ENCODE measurements around the gene MRPS9.

Gene MRPS9

GRCh38 chr2:105138643-105139042 is 100.8 kb downstream of the MRPS9 start:
- H3K4me3 ChIP-seq (replicated peaks in 1 of 2; ENCODE audit: low read depth in 2 of 2, low read length in 2 of 2): no peak overlapping the region
- no peak for DNase-seq (ENCODE audit: low read depth in 2 of 2)
- TF ChIP-seq, protein P1, sequence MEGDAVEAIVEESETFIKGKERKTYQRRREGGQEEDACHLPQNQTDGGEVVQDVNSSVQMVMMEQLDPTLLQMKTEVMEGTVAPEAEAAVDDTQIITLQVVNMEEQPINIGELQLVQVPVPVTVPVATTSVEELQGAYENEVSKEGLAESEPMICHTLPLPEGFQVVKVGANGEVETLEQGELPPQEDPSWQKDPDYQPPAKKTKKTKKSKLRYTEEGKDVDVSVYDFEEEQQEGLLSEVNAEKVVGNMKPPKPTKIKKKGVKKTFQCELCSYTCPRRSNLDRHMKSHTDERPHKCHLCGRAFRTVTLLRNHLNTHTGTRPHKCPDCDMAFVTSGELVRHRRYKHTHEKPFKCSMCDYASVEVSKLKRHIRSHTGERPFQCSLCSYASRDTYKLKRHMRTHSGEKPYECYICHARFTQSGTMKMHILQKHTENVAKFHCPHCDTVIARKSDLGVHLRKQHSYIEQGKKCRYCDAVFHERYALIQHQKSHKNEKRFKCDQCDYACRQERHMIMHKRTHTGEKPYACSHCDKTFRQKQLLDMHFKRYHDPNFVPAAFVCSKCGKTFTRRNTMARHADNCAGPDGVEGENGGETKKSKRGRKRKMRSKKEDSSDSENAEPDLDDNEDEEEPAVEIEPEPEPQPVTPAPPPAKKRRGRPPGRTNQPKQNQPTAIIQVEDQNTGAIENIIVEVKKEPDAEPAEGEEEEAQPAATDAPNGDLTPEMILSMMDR (IDR thresholded peaks at IDR 0.05; ENCODE audit: low read depth, low read length): no peak

GRCh38 chr2:105139556-105140239 is 101.8 kb downstream of the MRPS9 start:
- no peak overlapping the region for H3K4me3 ChIP-seq (replicated peaks in 1 of 2; ENCODE audit: low read depth in 2 of 2, low read length in 2 of 2)
- no peak for DNase-seq (ENCODE audit: low read depth in 2 of 2)
- TF ChIP-seq, protein P1 (IDR thresholded peaks at IDR 0.05; ENCODE audit: low read depth, low read length): no peak

DNA sequence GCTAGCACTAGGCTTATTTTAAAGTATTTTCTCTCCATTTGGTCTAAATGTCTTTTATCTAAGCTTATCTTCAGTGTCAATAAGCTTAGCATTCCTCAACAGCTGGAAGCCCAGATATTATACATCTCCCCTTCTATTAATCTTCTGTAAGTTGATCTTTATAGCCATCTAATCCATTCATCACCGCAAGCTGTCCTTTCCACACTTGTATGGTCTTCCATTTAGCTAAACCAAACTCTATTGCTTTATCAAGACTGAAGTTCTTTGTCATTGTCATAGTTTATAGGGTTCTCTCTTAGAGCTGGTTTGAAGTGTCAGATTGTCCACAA is 102.3 kb downstream of the MRPS9 start:
- no peak overlapping the region for H3K4me3 ChIP-seq (replicated peaks in 1 of 2; ENCODE audit: low read depth in 2 of 2, low read length in 2 of 2)
- no peak for DNase-seq (ENCODE audit: low read depth in 2 of 2)
- TF ChIP-seq, protein P1 (IDR thresholded peaks at IDR 0.05; ENCODE audit: low read depth, low read length): no peak

- no peak overlapping the region for H3K4me3 ChIP-seq (replicated peaks in 1 of 2; ENCODE audit: low read depth in 2 of 2, low read length in 2 of 2)
- DNase-seq (ENCODE audit: low read depth in 2 of 2): no peak
- TF ChIP-seq, protein P1 (IDR thresholded peaks at IDR 0.05; ENCODE audit: low read depth, low read length): no peak
Observed at GRCh38 chr2:105141099-105141614, 103.3 kb downstream of the MRPS9 start.

- TF ChIP-seq, protein P1 (IDR thresholded peaks at IDR 0.05; ENCODE audit: low read depth, low read length): no peak
- H3K4me3 ChIP-seq (replicated peaks in 1 of 2; ENCODE audit: low read depth in 2 of 2, low read length in 2 of 2): no peak overlapping the region
- no peak for DNase-seq (ENCODE audit: low read depth in 2 of 2)
Observed at GRCh38 chr2:105142239-105142638, 104.4 kb downstream of the MRPS9 start.

GRCh38 chr2:105143094-105143466 is 105.2 kb downstream of the MRPS9 start:
- DNase-seq (ENCODE audit: low read depth in 2 of 2): no peak
- TF ChIP-seq, protein P1 (IDR thresholded peaks at IDR 0.05; ENCODE audit: low read depth, low read length): no peak
- no peak overlapping the region for H3K4me3 ChIP-seq (replicated peaks in 1 of 2; ENCODE audit: low read depth in 2 of 2, low read length in 2 of 2)

Data from cardiac fibroblast (primary cell).